Epithelial cell of proximal tubule (primary cell): ENCODE measurements around the gene FAAH. TPM values are rescaled to one million over a fixed set of nuclear protein-coding genes. Genes with fewer than 3 reads are reported as not detected.

Experiments used
- DNase-seq: peaks from one replicate; pipeline ENCODE4 v3.0.0-alpha.2; 2011; ENCODE audit warnings: low read depth
- H3K4me3 ChIP-seq: 2 replicates; pipeline ENCODE4 v1.5.1; 2011; ENCODE audit warnings: low read depth, mild to moderate bottlenecking, low read length
- total RNA-seq: library from RNA; depleted of rRNA; stranded (reverse); fragments of >200 nt; gene quantifications from 2 replicates; pipeline ENCODE4 v1.2.3, GENCODE V29; 2015
- TF ChIP-seq, protein P1 (sequence below): conservative IDR thresholded peaks from 2 replicates; pipeline ENCODE4 v1.5.1; 2012; ENCODE audit warnings: low read depth, mild to moderate bottlenecking, low read length

FAAH gene
- total RNA-seq, 1 donor from 2014 or later, result 12.8 TPM

DNA sequence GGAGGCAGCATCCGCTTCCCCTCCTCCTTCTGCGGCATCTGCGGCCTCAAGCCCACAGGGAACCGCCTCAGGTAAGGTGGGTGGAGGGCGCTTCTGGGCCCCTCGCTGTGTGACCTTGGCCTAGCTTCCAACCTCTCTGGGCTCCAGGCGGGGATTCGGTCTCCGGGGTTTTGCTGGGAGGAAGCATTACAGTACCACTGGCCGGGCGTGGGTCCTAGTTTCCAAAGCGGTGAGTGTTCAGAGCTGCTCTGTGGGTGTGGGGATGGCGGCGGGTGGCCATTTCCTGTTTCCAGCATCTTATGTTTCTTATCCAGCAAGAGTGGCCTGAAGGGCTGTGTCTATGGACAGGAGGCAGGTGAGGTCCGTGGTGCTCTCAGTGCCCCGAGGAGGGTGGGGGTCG is 11.6 kb downstream of the FAAH start:
- no peak for DNase-seq
- TF ChIP-seq, protein P1, sequence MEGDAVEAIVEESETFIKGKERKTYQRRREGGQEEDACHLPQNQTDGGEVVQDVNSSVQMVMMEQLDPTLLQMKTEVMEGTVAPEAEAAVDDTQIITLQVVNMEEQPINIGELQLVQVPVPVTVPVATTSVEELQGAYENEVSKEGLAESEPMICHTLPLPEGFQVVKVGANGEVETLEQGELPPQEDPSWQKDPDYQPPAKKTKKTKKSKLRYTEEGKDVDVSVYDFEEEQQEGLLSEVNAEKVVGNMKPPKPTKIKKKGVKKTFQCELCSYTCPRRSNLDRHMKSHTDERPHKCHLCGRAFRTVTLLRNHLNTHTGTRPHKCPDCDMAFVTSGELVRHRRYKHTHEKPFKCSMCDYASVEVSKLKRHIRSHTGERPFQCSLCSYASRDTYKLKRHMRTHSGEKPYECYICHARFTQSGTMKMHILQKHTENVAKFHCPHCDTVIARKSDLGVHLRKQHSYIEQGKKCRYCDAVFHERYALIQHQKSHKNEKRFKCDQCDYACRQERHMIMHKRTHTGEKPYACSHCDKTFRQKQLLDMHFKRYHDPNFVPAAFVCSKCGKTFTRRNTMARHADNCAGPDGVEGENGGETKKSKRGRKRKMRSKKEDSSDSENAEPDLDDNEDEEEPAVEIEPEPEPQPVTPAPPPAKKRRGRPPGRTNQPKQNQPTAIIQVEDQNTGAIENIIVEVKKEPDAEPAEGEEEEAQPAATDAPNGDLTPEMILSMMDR, result no peak

DNA sequence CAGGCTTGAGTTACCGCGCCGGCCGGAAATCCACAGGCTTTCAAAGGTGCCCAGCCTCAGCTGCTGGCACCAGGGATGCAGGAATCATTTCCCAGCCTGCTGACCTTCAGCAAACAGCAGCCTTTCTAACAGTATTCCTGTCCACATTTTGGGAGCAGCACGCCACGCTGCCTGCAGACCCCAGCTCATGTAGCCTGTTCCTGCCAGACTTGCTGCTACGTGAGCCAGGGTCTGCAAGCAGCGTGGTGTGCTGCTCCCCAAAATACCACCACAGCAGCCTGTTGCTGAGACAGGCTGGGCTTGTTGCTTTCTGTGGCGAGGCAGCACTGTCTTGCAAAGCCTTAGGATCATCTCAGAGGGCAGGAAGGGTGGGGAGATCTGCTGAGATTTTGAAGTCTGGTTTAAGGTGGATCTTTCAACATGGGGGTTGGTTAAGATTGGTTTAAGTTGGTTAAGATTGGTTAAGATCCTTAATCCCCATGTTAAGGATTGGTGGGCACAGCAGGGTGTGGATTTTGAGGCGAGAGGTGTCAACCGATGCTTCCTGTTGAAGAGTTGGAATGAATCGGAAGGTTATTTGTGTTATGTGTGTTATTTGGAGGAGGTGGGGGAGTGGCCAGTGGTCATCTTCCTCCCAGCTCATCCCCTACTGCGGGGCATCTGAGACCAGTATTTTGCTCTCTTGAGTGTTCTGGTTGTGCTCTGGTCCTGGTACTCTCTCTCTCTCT is 12.9 kb downstream of the FAAH start:
- no peak overlapping the region for H3K4me3 ChIP-seq
- DNase-seq, result no peak
- TF ChIP-seq, protein P1, result no peak

More for the DNA sequence above, 11.6 kb downstream of the FAAH start:
- no peak overlapping the region for H3K4me3 ChIP-seq

DNA sequence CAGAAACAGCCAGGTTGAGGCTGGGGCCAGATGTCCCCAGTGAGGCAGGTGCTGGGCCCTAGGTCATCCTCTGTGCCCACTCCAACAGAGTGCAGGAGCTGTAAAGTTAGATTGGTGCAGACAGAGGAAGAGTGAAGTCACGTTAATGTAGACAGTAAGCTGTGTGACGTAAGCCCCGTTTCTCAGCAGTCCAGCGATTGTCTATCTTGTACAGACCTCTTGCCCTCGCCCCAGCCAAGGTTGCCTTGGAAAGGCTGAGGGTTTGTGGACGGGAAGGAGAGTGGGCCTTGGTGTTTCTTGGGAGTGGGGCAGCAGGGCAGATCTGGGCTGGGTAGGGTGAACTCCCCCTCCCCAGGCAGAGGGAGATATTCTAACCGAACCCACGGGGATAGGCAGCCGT is 13.5 kb downstream of the FAAH start:
- TF ChIP-seq, protein P1, result no peak
- DNase-seq, result no peak
- H3K4me3 ChIP-seq, result no peak overlapping the region

DNA sequence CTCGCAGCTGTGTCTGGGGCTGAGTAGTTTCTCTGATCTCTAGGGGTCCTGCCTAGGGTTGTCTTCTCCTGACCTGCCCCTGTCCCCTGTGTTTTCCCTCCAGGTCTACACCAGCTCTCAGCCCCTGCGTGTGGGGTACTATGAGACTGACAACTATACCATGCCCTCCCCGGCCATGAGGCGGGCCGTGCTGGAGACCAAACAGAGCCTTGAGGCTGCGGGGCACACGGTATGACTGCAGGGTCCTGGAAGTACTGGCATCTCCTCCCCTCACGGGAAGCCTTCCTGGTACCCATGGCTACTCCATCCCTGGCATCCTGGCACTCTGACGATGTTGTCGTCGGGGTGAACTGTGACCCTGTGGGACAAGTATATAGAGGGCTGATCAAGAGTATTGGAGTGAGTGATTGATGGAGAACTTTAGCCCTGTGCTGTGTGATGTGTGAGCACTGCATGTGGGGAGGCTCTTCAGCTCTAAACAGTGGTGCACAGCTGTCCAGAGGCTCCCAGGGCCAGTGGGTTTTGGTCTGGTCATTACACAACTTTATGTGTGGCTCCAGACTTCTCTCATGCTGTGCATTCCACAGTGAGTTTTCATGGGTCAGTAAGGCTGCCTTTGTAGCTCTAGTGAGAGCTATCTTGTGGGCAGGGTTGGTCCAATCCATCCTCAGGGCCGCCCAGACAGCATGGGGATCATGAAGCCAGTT is 14.4 kb downstream of the FAAH start:
- no peak overlapping the region for H3K4me3 ChIP-seq
- DNase-seq, result no peak
- TF ChIP-seq, protein P1, result no peak

DNA sequence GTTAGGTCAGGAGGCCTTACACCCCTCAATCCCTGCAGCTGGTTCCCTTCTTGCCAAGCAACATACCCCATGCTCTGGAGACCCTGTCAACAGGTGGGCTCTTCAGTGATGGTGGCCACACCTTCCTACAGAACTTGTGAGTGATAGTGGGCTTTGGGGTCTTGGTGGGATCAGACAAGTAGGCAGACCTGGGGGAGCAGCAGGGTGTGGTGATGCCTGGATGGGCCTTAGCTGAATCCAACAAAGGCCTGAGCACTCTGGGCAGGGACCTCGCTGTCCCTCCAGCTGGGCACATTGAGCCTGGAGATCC is 14.9 kb downstream of the FAAH start:
- no peak overlapping the region for H3K4me3 ChIP-seq
- TF ChIP-seq, protein P1, result no peak
- DNase-seq, result no peak

DNA sequence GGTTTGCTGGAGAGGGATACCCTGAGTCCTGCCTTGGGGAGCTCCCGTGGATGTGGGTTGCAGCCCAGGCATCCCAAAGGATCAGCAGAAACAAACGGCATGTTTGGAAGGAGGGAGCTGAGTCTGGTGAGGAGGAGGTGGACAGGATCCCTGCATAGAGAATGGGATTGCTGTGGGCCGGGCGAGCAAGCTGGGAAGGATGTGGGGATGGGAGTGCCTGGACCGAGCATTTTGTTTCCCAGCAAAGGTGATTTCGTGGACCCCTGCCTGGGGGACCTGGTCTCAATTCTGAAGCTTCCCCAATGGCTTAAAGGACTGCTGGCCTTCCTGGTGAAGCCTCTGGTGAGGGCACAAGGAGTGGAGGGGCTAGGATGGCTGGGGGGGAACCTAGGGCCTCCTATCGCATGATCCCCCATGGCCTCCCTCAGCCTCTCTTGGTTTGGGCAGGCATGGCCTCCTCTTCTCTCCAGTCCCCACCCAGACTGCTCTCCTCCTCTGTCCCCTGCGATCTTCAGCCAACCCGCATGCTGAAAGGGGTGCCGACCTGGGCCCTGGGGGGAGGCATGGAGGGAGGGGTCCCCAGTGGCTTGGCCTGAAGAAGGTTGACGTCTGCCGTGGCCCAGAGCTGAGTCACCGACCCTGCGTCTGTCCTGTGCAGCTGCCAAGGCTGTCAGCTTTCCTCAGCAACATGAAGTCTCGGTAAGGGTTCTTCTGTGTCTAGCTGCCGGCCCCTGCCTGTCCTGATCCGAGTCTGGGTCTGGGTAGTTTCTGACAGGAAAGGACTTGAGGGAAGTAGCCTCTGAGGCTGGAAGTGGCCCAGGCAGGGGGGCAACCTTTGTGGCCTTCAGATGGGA is 16.3 kb downstream of the FAAH start:
- no peak for DNase-seq
- TF ChIP-seq, protein P1, result no peak
- H3K4me3 ChIP-seq, result no peak overlapping the region
